A549 (cell line): ENCODE measurements around the gene ATG13. TPM values are rescaled to one million over a fixed set of nuclear protein-coding genes. Genes with fewer than 3 reads are reported as not detected.

Source experiments
- ATAC-seq, 2 experiments: fragments of 200-7000 bp in 1 of 2; fragments of >200 bp in 1 of 2; cut with Nextera tagmentation in 1 of 2; cut with Tn5 transposase in 1 of 2; 3 replicates each; pipeline versions ENCODE4 v1.8.0 to v1.9.1; 2018 to 2020; ENCODE audit warnings: mild to moderate bottlenecking in 1 of 2, moderate library complexity in 1 of 2
- CTCF ChIA-PET: fragments of 300-600 bp; sonication (Branson Sonifier 250); formaldehyde crosslinking; extraction: SDS; loops from one replicate; lab custom pipeline; 2021; ENCODE audit warnings: antibody characterized with exemption, inconsistent platforms; lab: Yijun Ruan, JAX
- POLR2A ChIA-PET: fragments of 350-600 bp; formaldehyde crosslinking; extraction: SDS; loops from one replicate; lab custom pipeline; 2021; ENCODE audit warnings: antibody characterized with exemption, inconsistent platforms; lab: Yijun Ruan, JAX
- DNase-seq, 2 experiments: peaks; one replicate each; pipeline versions ENCODE4 v3.0.0 to v3.0.0-alpha.2; 2011 to 2016; ENCODE audit warnings: low read depth in 1 of 2, low spot score in 1 of 2
- FAIRE-seq: peaks from 2 replicates; lab custom pipeline; 2011; peaks lifted over from hg19 to GRCh38; lab: Jason Lieb, UNC
- H3K27ac ChIP-seq, 2 experiments: fragments of >200 bp; sonication (Bioruptor Twin); formaldehyde crosslinking; 3 replicates each; pipeline ENCODE4 v1.5.1; 2016 to 2017
- H3K4me1 ChIP-seq: fragments of >200 bp; sonication (Bioruptor Twin); formaldehyde crosslinking; 3 replicates; pipeline ENCODE4 v1.6.1; 2016
- H3K4me2 ChIP-seq: fragments of >200 bp; sonication (Bioruptor Twin); formaldehyde crosslinking; 3 replicates; pipeline ENCODE4 v1.6.1; 2016
- H3K4me3 ChIP-seq: fragments of >200 bp; sonication (Bioruptor Twin); formaldehyde crosslinking; 3 replicates; pipeline ENCODE4 v1.5.1; 2016
- H3K9me3 ChIP-seq: fragments of >200 bp; sonication (Bioruptor Twin); formaldehyde crosslinking; 3 replicates; pipeline ENCODE4 v1.6.1; 2016
- BCL3 ChIP-seq: fragments of >200 bp; sonication (Bioruptor Twin); formaldehyde crosslinking; IDR thresholded peaks from 3 replicates; pipeline ENCODE4 v1.6.1; 2016
- CBX2 ChIP-seq: fragments of 200-600 bp; sonication (generic); IDR thresholded peaks from 2 replicates; pipeline ENCODE4 v1.6.1; 2016; ENCODE audit warnings: low read depth, mild to moderate bottlenecking, borderline replicate concordance
- CHD2 ChIP-seq: fragments of 150-350 bp; IDR thresholded peaks from 2 replicates; pipeline ENCODE4 v1.6.1; 2014; ENCODE audit warnings: low read length; ENCODE audit not compliant: partially characterized antibody
- CHD4 ChIP-seq: fragments of 200-600 bp; sonication (generic); IDR thresholded peaks from 2 replicates; pipeline ENCODE4 v1.6.1; 2016; ENCODE audit warnings: antibody characterized with exemption, mild to moderate bottlenecking, borderline replicate concordance
- EHF ChIP-seq: fragments of 250-450 bp; sonication (Bioruptor Pico); IDR thresholded peaks from 2 replicates; pipeline ENCODE4 v1.5.0; 2020; ENCODE audit warnings: mild to moderate bottlenecking
- EP300 ChIP-seq, 2 experiments: fragments of >200 bp; sonication (Bioruptor Twin); formaldehyde crosslinking; IDR thresholded peaks; 2 replicates in 1 of 2; 3 replicates in 1 of 2; pipeline ENCODE4 v1.6.1; 2016 to 2017
- ESRRA ChIP-seq: fragments of 150-350 bp; IDR thresholded peaks from 2 replicates; pipeline ENCODE4 v1.6.1; 2014; ENCODE audit warnings: mild to moderate bottlenecking, low read length, borderline replicate concordance
- FOXS1 ChIP-seq: fragments of 250-450 bp; sonication (Bioruptor Pico); IDR thresholded peaks from 2 replicates; pipeline ENCODE4 v1.5.0; 2020; ENCODE audit warnings: mild to moderate bottlenecking, moderate library complexity
- HES2 ChIP-seq: fragments of >200 bp; sonication (Bioruptor Twin); formaldehyde crosslinking; IDR thresholded peaks from 2 replicates; pipeline ENCODE4 v1.6.1; 2016
- HEYL ChIP-seq: fragments of 250-450 bp; sonication (Bioruptor Pico); IDR thresholded peaks from 2 replicates; pipeline ENCODE4 v1.8.0; 2021; ENCODE audit warnings: mild to moderate bottlenecking, moderate library complexity
- HOXB5 ChIP-seq: fragments of 250-450 bp; sonication (Bioruptor Pico); IDR thresholded peaks from 2 replicates; pipeline ENCODE4 v1.5.0; 2020; ENCODE audit warnings: mild to moderate bottlenecking, moderate library complexity
- KDM5A ChIP-seq: fragments of 200-600 bp; sonication (generic); IDR thresholded peaks from 2 replicates; pipeline ENCODE4 v1.6.1; 2016; ENCODE audit warnings: antibody characterized with exemption, mild to moderate bottlenecking
- MYC ChIP-seq: IDR thresholded peaks from 2 replicates; pipeline ENCODE4 v1.6.1; 2012; ENCODE audit warnings: mild to moderate bottlenecking, inconsistent platforms, low read length, improper control_type of control experiment, borderline replicate concordance
- RCOR1 ChIP-seq: fragments of 150-350 bp; IDR thresholded peaks from 2 replicates; pipeline ENCODE4 v1.6.1; 2014; ENCODE audit warnings: antibody characterized with exemption, low read length, low read depth
- REST ChIP-seq: fragments of 200-600 bp; sonication (generic); IDR thresholded peaks from 2 replicates; pipeline ENCODE4 v1.6.1; 2016; ENCODE audit warnings: antibody characterized with exemption, mild to moderate bottlenecking, moderate library complexity
- TFCP2L1 ChIP-seq: fragments of 250-450 bp; sonication (Bioruptor Pico); IDR thresholded peaks from 2 replicates; pipeline ENCODE4 v1.5.0; 2021; ENCODE audit warnings: mild to moderate bottlenecking
- ZC3H11A ChIP-seq: fragments of 450-650 bp; IDR thresholded peaks from 2 replicates; pipeline ENCODE4 v1.6.1; 2014; ENCODE audit warnings: antibody characterized with exemption, mild to moderate bottlenecking
- ZFP36 ChIP-seq: fragments of 450-650 bp; IDR thresholded peaks from 2 replicates; pipeline ENCODE4 v1.6.1; 2014; ENCODE audit warnings: borderline replicate concordance; ENCODE audit not compliant: partially characterized antibody
- ZSCAN20 ChIP-seq: fragments of 250-450 bp; sonication (Bioruptor Pico); IDR thresholded peaks from 2 replicates; pipeline ENCODE4 v1.8.0; 2022; ENCODE audit warnings: mild to moderate bottlenecking, moderate library complexity
- WGBS: methylation state at CpG from one replicate; pipeline ENCODE4 v1.1.6; 2017; ENCODE audit errors: missing lambda C conversion rate; 5-methylcytosine and 5-hydroxymethylcytosine counted together
- polyA plus RNA-seq, 4 experiments: library from polyadenylated mRNA; depleted of rRNA in 3 of 4; stranded (reverse); fragments of >200 nt; fragmentation: RNase III in 1 of 4; extraction: RNeasy Plus Mini Kit Qiagen cat#74134 plus additional on column Dnase treatment in 1 of 4; gene quantifications; 2 replicates in 3 of 4; 3 replicates in 1 of 4; pipeline ENCODE4 v1.2.3, GENCODE V29; 2011 to 2017
- TF ChIP-seq, protein P1 (sequence below): fragments of >200 bp; sonication (Bioruptor Twin); formaldehyde crosslinking; IDR thresholded peaks from 3 replicates; pipeline ENCODE4 v1.5.1; 2016

ATG13 gene
- polyA plus RNA-seq, 2 of the 4 experiments (the other 2 are of a cell fraction) = 39.5 to 58.6 TPM

DNA sequence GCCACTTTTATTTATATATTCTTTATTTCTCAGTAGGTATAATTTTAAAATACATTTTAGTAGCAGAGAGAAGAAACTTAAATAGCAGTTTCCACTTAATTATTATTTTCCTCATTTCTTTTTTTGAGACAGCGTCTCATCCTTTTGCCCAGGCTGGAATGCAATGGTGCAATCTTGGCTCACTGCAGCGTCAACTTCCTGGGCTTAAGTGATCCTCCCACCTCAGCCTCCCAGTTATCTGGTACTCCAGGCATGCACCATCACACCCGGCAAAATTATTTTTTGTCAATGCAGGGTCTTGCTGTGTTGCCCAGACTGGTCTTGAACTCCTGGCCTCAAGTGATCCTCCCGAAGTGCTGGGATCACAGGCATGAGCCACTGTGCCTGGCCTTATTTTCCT lies 38.3 kb downstream of the ATG13 start:
- Histone ChIP-seq H3K9me3 (no peaks in the 10 kb centered on the region), H3K4me1 (0 out of 3 replicates have a peak, but pooled peaks cover 3% of the 10 kb centered on the region), H3K27ac (no peak overlapping the region), H3K4me3 (no peak overlapping the region), H3K4me2 (no peak overlapping the region)
- no peak for ATAC-seq
- DNase-seq = no peak
- POLR2A ChIA-PET = no interaction called here
- no peak for TF ChIP-seq CBX2
- TF ChIP-seq ESRRA = no peak
- no peak for TF ChIP-seq EP300 (IDR thresholded peaks at IDR 0.05)
- TF ChIP-seq CHD4 = no peak
- TF ChIP-seq, protein P1, sequence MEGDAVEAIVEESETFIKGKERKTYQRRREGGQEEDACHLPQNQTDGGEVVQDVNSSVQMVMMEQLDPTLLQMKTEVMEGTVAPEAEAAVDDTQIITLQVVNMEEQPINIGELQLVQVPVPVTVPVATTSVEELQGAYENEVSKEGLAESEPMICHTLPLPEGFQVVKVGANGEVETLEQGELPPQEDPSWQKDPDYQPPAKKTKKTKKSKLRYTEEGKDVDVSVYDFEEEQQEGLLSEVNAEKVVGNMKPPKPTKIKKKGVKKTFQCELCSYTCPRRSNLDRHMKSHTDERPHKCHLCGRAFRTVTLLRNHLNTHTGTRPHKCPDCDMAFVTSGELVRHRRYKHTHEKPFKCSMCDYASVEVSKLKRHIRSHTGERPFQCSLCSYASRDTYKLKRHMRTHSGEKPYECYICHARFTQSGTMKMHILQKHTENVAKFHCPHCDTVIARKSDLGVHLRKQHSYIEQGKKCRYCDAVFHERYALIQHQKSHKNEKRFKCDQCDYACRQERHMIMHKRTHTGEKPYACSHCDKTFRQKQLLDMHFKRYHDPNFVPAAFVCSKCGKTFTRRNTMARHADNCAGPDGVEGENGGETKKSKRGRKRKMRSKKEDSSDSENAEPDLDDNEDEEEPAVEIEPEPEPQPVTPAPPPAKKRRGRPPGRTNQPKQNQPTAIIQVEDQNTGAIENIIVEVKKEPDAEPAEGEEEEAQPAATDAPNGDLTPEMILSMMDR = no peak
- no peak for TF ChIP-seq BCL3
- no peak for TF ChIP-seq ZC3H11A
- no peak for TF ChIP-seq ZSCAN20 (CRISPR knock-in tag)
- TF ChIP-seq MYC = no peak
- TF ChIP-seq REST = no peak
- no peak for TF ChIP-seq FOXS1 (CRISPR knock-in tag)
- TF ChIP-seq HOXB5 (CRISPR knock-in tag) = no peak
- no peak for TF ChIP-seq RCOR1
- TF ChIP-seq HEYL (CRISPR knock-in tag) = no peak
- TF ChIP-seq HES2 = no peak
- TF ChIP-seq CHD2 = no peak
- TF ChIP-seq KDM5A = no peak
- no peak for TF ChIP-seq TFCP2L1 (CRISPR knock-in tag)
- CTCF ChIA-PET = no interaction called here
- FAIRE-seq = no peak
- 89% methylated on average over 4 of the region's 4 CpGs for WGBS

- CTCF ChIA-PET = interaction anchor here (1.4 to 1.6 kb wide), 2 partner anchors 15 to 39 kb away, joined by 5 to 7 read pairs; no protein-coding TSS in a partner anchor
- WGBS = 91% methylated on average over 3 of the region's 3 CpGs
- ATAC-seq = no peak
These were observed 39.8 kb downstream of the ATG13 start for GRCh38 chr11:46657186-46657585.

More at GRCh38 chr11:46657186-46657585, 39.8 kb downstream of the ATG13 start:
- TF ChIP-seq ZFP36 (no peak), EHF (CRISPR knock-in tag) (no peak), REST (no peak), ESRRA (no peak)
- Histone ChIP-seq H3K4me2 (no peak overlapping the region), H3K9me3 (no peaks in the 10 kb centered on the region), H3K4me1 (0 out of 3 replicates have a peak, but pooled peaks cover 3% of the 10 kb centered on the region), H3K4me3 (no peak overlapping the region), H3K27ac (no peak overlapping the region)
- POLR2A ChIA-PET = no interaction called here
- DNase-seq (no peak), FAIRE-seq (no peak)
